Stimulated activated CD4-positive, alpha-beta T cell treated with anti-CD3 and anti-CD28 coated beads, Interleukin-4, amount 100 ng/mL, for 24 hours (primary cell): ENCODE results near the gene PWWP3B.
"Not testable (repeated sequence)": the region's sequence is repeated elsewhere in the genome, so short reads cannot be mapped to it uniquely, and the experiment has no call there.

ENCODE experiments used
- DNase-seq: peaks from one replicate; pipeline ENCODE4 v3.0.0-alpha.2; 2020

PWWP3B gene

DNA sequence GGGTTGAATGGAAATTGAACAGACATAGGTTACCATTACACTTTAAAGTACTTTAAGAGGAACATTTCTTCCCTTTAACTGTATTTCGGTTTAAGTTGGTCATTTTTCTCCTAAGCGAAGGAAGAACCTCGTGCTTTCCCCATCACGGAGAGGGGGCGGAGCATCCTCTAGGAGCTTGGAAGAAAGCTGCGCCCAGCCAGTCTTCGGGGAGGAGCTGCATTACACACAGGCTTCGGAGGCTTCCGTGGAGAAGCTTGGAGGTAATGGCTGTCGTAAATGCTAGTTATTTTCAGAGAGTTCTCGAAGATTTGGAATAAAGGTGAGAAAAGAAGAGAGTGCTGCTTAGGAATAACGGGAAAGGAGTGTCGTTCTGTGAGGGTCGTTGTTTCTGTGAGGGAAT, at the start of gene PWWP3B:
Gene PWWP3B, plus strand, starts transcription at position 199 of the 400 bp plus-strand sequence. CDS start 37,128 bp downstream, outside the sequence.
- no peak for DNase-seq

DNA sequence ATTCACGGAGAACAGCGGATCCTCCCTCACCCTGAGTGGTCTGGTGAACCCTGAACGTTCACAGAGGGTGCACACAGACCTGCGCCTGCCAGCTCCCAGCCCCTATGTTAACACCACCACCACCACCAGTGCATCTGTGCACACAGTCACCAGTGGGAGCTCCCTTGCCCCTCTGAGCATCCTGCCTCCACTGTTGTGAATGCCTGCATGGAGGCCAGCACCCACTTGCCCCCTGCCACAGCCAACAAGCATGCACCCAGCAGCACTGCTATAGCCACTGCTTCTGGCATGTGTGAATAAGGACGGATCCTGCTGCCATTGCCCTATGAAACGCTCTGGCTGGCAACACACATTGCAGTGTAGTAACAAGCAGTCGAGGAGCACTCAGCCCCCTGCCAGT, 29.1 kb upstream of the PWWP3B start:
- DNase-seq: no peak

DNA sequence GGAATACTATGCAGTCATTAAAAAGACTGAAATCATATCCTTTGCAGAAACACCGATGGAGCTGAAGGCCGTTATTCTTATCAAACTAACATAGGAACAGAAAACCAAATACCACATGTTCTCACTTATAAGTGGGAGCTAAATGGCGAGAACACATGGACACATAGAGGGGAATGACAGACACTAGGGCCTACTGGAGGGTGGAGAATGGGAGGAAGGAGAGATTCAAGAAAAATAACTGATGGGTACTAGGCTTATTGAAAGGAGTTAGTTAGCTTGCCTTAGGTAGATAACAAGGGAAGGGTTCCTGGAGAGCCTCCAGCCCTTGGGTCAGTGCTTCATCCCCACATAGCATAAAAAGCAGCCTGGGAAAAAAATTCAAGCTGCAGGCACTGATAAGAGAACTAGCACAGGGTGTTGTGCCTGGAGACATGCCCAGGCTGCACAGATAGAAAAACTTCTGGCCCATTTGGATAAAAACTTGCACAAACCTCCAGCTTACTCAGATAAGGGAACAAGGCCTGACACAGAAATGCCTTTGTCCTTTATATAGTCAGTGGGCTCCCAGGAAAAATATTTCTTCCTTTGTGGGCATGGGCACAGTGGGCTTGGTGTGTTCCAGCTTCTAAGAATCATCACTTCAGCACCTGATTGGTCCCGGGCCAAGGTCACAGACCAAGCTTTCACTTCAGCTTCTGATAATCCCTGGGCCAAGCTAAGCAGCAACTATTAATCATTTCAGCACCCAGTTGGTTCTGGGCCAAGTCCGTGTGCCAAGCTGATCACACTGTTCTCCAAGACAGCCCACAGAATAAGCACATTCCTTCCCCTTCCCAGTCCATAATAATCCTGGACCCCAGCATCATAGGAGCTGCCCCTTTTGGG, 23.1 kb upstream of the PWWP3B start:
- no peak for DNase-seq

DNA sequence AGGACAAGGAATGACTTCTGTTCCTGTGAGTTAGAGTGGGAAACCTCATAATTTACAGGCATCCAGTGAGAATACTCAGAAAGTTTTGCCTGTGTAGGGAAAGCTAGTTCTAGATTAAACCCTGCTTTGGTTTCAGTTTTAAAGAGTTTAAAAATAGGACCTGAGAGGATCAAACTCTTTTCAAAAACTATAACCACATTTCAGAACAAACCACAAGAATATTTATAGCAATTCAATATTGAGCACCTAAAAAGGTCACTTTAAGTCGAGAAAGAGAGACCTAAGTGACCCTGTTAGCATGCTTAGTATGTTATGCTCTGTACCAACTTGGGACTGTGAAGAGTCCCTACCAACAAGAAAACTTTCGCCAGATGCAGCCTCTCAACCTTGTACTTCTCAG, 17.4 kb upstream of the PWWP3B start:
- DNase-seq: no peak

DNA sequence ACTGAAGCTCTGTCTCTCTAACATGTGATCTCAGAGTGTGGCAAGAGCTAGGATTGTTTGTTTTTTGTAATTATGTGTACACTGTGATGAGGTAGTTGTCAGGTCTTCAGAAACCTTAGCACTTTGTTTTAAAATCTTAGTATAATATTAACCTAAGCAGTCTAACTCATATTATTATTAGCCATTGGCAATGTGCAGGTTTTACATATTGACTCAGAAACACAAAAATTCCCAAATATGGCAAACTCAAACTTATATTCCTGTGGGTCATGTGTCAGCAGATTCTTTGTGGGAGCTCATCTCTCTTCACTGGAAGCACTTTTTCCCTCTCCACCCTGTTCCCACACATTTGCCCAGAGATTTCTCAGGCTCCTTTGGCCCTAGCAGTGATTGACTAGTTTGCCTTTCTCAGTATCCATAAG, 8.2 kb upstream of the PWWP3B start:
- DNase-seq: no peak

DNA sequence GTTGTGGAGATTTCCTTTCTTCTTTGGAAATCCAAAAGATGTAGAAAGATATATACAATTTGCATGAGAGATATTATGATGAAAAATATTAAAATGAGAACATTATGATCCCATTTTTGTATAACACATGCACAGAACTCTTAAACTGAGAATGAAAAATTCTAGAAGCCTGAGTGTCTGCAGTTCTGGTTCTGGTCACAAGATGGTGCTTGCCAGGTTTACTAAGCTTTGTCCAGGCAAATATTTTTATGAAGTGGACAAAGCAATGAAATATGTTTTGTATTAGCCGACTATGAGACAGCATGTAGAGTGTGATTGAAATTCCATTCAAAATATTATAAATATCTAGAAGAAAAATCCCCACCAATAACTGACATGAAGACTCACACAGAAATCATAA, 2.2 kb downstream of the PWWP3B start:
- DNase-seq: no peak

DNA sequence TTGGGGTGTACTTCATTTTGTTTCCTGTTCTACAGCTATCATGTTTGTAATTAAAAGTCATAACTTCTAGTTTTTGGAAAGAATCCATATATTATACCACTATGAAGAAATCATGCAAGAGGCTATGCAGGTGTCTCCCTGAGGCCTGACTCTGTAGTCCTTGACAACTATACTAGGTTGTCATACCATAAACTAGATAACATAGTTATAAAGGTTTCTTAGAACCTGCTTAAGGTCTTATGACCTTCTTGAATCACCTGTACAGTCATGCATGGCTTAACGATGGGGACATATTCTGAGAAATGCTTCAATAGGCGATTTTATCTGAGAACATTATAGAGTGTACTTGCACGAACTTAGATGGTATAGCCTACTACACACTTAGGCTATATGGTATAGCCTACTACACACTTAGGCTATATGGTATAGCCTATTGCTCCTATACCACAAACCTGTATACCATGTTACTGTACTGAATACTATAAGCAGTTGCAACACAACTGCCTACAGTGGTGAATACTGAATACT, 3.3 kb downstream of the PWWP3B start:
- DNase-seq: no peak

DNA sequence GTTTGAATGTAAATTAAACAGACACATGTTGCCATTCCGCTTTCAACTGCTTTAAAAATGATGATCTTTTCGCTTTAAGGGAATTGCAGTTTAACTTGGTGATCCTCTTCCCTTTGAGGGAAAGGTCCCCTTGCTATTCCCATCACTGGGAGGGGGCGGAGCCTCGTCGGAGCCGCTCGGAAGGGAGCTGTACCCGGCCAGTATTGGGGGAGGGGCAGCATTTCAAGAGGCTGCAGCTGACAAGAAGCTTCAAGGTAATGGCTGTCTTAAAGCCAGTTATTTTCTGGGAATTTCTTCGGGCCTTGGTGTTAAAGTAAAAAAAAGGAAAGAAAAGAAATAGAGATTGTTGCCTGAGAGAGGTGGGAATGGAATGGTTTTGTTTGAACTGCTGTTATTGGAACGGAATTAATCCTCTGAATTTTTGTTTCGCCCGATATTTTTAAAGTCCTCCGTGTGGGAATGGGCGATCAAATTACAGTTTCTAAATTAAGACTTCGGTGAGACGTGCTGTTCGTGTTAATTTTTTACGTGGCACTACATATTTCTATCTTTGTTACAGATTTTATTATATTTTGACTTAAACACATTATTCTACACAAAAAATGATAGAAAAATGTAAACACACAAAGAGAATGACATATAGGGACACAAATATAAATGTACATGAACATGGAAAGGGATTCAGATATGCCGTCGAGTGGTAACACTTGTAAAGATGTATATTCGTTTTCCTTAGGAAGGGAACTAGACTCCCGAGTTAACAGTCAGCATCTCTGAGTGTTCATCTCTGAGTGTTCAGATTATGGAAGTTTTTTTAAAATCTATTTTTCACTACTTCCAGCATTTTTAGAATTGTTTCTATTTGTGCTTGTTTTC, 9.2 kb downstream of the PWWP3B start:
- DNase-seq: no peak

DNA sequence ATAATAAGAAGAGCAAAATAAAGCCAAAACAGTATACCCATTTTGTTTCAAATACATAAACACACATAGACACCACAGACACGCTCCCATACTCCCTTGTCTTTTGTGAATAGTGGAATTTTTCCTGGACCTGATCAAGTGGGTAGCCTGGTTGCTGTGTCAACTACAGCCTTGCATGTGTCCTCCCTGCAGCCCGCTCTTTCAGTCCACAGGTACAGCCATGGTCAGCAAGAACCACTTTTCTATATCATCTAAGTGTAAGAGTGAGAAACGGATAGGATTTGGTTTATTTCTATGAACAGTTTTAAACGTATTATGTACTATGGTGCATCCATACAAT, 9.8 kb downstream of the PWWP3B start:
- DNase-seq: no peak

DNA sequence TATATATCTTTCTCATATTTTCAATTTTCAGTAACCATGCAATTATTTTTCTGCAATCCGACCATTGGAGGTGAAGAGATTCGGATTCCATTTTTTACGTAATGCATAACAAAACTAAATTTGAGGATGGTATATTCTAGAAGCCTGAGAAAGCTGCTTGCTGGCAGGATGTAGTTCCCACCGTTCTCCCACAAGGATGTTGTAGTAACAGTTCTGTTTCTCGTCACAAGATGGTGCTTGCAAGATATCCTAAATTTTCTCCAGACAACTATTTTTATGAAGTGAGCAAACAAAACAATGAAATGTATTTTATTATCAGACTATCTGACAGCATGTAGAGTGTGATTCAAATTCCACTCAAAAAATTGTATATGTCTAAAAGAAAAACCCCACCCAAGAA, 10.7 kb downstream of the PWWP3B start:
- no peak for DNase-seq

DNA sequence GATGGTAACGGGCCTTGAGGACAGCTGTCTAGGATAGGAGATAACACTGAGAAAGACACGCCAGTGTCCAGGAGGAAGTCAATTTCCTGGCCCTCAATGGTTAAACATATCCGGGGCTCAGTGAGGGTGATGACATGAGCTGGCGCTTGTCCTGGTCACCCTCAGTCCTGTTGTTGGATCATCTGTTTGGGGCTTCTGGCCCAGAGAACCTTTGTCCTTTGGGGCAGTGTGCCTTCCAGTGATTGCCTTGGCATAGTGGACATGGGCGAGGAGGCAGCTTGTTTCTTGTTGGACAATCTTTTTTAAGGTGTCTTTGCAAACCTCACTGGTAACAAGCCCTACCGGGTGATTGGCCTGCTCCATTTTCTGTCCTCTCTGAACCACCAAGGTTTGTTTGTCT, 15.6 kb downstream of the PWWP3B start:
- not testable (repeated sequence) for DNase-seq

DNA sequence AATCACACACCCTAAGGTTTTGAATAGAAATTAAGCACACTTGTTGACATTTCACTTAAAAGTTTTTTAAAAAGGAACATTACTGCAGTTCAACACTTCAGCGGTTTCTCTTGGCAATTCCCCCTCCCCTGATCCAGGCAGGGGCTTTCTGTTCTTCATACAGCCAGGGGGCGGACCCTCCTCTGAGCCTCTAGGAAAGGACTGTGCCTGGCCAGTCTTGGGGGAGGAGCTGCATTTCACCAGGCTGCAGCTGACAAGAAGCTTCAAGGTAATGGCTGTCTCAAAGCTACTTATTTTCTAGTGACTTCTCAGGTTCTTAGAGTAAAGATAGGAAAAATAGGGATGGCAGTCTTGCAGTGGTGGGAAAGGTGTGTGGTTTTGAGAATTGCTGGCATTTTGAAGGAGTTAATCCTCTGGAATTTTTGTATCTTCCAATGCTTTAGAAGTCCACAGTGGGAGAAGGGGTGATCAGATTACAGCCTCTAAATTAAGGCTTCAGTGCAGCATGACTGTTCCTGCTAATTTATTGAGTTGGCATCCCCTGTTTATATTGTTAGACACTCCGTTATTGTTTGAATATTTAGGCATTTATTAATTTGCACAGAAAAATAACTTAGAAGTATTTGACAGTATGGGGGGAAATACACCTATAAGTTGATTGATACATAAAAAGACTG, 33.5 kb downstream of the PWWP3B start:
- DNase-seq: no peak

DNA sequence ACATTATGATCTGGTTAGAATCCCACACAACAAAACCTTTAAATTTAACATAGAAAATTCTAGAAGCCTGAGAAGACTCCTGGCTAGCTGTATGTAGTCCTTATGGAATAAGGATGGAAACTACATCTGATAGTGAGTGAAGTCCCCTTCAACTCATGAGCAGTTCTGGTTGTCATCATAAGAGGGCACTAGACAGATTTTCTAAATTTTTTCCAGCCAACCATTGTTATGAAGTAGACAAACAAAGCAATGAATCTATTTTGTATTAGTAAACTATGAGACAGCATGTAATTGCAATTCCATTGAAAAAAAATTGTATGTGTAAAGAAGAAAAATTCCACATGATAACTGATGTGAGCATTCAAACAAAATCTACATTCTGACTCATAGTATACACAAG, 35.2 kb downstream of the PWWP3B start:
- DNase-seq: no peak

DNA sequence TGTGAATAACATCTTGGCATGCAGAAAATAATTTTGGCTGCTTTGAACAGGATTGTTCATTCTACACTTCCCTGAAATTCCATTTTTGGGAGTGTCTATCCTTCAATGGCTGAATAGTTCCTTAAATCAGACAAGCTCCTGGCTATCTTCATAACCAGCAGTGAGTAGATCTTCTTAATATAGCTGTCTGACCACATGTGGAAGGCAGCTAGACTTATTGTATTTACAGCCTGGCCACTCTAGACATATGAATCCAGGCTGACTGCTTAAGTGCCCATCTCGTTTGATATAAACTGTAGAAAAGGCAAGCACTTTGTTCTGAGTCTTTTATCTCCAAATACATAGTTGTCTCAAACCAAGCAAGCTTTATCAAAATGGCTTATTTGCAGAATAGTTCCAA, 40.0 kb downstream of the PWWP3B start:
- no peak for DNase-seq
